IPS-20b (cell line): ENCODE data around the gene NRAS.

ENCODE experiments used
- H3K27ac ChIP-seq: one replicate; pipeline ENCODE4 v1.5.1; 2013; ENCODE audit warnings: low read length
- H3K27me3 ChIP-seq: 2 replicates; pipeline ENCODE4 v1.6.1; 2013; ENCODE audit warnings: mild to moderate bottlenecking, low read length, inconsistent platforms; ENCODE audit not compliant: insufficient read depth
- H3K36me3 ChIP-seq: 2 replicates; pipeline ENCODE4 v1.6.1; 2013; ENCODE audit warnings: low read depth, mild to moderate bottlenecking, inconsistent platforms, low read length, moderate library complexity; ENCODE audit not compliant: insufficient read depth
- H3K4me1 ChIP-seq: 2 replicates; pipeline ENCODE4 v1.6.1; 2013; ENCODE audit warnings: mild to moderate bottlenecking, control low read depth, inconsistent platforms, low read length, moderate library complexity; ENCODE audit not compliant: insufficient read depth
- H3K4me3 ChIP-seq: 2 replicates; pipeline ENCODE4 v1.5.1; 2013; ENCODE audit warnings: mild to moderate bottlenecking, low read length, inconsistent platforms
- H3K9ac ChIP-seq: 2 replicates; pipeline ENCODE4 v1.6.1; 2013; ENCODE audit warnings: low read depth, mild to moderate bottlenecking, inconsistent platforms, low read length, moderate library complexity
- H3K9me3 ChIP-seq: 2 replicates; pipeline ENCODE4 v1.6.1; 2013; ENCODE audit warnings: mild to moderate bottlenecking, low read depth, low read length, inconsistent platforms; ENCODE audit not compliant: insufficient read depth

Gene NRAS

DNA sequence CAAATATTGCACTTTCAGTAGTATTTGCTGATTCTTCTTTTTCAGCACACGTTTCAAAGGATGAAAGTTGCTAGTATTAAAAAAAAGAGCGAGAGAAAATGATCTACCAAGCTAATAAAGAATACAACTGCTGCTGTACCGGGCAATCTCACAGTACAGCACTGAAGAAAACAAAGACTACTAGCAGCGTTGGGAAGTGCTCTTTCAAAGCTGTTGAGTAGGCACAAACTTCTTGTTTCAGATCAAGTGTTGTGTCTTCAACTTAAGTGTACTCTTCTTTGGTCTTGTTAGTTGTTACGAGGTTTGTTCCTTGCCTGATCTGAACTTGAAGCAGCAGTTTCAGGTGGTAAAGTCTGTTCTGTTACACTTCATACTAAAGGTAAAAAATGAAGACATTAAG, 33.3 kb upstream of the NRAS start:
- Histone ChIP-seq H3K27me3 (no peaks in the 10 kb centered on the region), H3K4me3 (no peak overlapping the region), H3K9me3 (no peaks in the 10 kb centered on the region), H3K4me1 (peaks cover 5% of the 10 kb centered on the region; the same call in 1 of the 2 replicates), H3K36me3 (peaks cover 64% of the 10 kb centered on the region), H3K27ac (no peak overlapping the region), H3K9ac (no peak overlapping the region)

DNA sequence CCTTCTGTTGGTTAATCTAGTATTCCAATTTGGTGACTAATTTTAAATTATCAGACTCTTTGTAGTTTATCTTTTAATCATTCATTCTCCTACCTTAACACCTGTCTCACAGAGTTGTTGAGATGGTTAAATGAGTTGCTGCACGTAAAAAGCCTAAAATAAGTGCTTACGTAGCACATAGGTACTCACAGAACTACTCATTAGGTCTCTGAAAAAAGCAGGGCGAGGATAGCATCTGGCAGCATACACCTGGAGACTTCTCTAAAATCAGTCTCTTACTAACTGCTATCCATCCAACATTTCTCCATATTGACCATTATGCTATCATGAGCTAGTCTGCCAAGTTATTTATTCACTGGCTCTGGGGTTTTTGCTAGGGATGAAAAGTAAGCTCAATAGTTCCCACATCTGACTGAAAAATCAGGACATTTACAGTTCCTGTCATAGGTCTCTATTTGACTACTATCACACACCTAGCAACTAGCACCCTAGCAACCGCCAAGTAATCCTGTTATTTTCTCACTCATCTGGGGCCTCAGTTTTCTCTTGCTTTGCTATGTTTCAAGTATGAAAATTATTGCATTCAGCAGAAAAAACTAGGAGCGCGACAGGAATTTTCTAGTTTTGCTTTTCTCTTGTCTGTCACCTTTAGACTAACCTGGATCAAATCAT, 30.0 kb upstream of the NRAS start:
- H3K4me3 ChIP-seq = no peak overlapping the region
- no peaks in the 10 kb centered on the region for H3K27me3 ChIP-seq
- no peaks in the 10 kb centered on the region for H3K9me3 ChIP-seq
- peaks cover 96% of the 10 kb centered on the region for H3K36me3 ChIP-seq
- H3K9ac ChIP-seq = no peak overlapping the region
- no peaks in the 10 kb centered on the region for H3K4me1 ChIP-seq
- no peak overlapping the region for H3K27ac ChIP-seq

DNA sequence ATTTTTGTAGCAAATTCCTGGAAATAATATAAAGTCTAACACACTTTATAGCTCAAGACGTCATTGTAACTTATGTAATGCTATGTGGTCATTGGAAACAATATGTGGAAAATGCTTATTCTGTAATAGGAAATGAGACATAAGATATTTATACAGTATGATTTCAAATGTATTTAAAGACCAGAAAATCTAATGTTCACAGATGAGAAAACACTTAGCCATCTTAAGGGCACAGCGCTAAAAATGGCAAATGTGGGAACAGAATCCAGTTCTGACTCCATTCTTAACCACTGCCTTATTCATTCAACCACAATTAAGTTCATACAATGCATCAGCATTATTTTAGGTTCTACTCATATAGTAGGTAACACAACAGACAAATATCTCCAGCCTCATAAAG, 28.7 kb upstream of the NRAS start:
- Histone ChIP-seq H3K27ac (no peak overlapping the region), H3K4me1 (no peaks in the 10 kb centered on the region), H3K27me3 (no peaks in the 10 kb centered on the region), H3K9ac (no peak overlapping the region), H3K36me3 (peaks cover 99% of the 10 kb centered on the region), H3K9me3 (no peaks in the 10 kb centered on the region), H3K4me3 (no peak overlapping the region)

DNA sequence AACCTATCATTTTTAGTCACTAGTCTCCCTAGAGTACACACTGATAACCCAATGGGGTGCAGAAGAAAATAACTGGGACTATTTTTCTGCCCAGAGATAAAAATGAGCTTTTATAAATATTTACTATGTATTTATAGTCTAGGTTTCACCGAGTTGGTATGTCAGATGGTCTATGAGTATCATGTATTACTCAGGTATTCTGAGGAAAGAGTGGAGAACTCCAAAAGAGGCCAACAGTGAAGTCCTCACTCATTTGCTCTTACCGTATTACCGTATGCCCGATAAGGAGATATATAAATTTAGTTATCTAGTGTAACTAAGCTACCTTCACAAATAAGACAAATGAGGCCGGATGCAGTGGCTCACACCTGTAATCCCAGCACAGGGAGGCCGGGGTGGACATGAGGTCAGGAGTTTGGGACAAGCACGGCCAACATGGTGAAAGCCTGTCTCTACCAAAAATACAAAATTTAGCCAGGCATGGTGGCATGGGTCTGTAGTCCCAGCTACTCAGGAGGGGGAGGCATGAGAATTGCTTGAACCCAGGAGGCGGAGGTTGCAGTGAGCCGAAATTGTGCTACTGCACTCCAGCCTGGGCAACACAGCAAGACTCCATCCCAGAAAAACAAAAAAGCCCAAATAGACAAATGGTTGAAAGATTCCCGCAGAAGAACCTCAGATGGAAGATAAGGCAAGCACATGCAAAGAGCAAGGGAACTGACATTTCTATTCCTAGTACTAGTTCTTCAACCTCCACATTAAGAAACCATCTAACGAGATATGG, 25.6 kb upstream of the NRAS start:
- peaks cover 99% of the 10 kb centered on the region for H3K36me3 ChIP-seq
- no peak overlapping the region for H3K9ac ChIP-seq
- no peaks in the 10 kb centered on the region for H3K9me3 ChIP-seq
- H3K27me3 ChIP-seq = no peaks in the 10 kb centered on the region
- H3K4me1 ChIP-seq = no peaks in the 10 kb centered on the region
- H3K27ac ChIP-seq = no peak overlapping the region
- no peak overlapping the region for H3K4me3 ChIP-seq

DNA sequence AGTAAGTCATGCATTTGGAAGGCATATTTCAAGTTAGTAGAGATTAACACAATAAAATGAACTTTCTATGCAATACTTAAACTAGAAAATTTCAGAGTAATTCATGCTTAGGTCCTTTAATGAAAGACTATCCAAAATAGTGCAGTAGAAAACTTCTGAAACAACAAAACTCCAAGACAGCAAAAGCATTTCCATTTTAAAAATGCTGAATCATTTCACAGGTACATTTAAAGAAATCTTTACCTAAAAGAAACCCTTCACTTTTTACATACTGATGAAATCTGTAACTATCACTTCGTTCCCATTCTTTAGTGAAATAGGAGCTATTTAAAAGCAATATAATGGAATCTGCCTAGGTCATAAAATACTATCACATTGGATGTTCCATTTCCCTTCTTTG, 23.8 kb upstream of the NRAS start:
- H3K36me3 ChIP-seq = peaks cover 99% of the 10 kb centered on the region
- H3K4me1 ChIP-seq = no peaks in the 10 kb centered on the region
- no peak overlapping the region for H3K9ac ChIP-seq
- H3K4me3 ChIP-seq = no peak overlapping the region
- H3K27me3 ChIP-seq = no peaks in the 10 kb centered on the region
- no peak overlapping the region for H3K27ac ChIP-seq
- H3K9me3 ChIP-seq = no peaks in the 10 kb centered on the region

DNA sequence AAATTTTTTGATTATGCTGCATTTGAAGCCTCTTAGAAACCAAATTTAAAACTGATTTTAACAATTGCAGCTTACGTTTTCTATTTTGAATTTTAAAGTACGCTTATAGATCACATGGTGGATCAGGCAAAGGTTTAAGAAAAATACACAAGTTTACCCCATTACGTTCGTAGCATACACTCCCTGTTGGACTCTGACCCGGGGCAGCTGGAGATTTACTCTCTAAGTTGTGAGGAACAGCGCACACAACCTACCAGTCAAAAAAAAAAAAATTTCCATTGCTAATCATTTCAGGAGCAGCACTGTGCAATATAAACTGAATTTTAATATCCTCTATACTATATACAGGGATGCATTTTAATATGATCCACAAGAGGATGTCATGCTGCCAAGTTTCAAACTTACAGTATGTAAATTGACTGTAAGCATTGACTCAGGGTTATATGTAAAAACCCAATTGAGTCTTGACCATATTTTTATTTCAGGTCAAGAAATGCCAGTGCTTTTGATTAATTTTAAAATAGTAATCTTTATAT, 20.8 kb upstream of the NRAS start:
- Histone ChIP-seq H3K4me1 (no peaks in the 10 kb centered on the region), H3K27ac (no peak overlapping the region), H3K9ac (no peak overlapping the region), H3K9me3 (no peaks in the 10 kb centered on the region), H3K27me3 (no peaks in the 10 kb centered on the region), H3K4me3 (no peak overlapping the region), H3K36me3 (peaks cover 100% of the 10 kb centered on the region)

DNA sequence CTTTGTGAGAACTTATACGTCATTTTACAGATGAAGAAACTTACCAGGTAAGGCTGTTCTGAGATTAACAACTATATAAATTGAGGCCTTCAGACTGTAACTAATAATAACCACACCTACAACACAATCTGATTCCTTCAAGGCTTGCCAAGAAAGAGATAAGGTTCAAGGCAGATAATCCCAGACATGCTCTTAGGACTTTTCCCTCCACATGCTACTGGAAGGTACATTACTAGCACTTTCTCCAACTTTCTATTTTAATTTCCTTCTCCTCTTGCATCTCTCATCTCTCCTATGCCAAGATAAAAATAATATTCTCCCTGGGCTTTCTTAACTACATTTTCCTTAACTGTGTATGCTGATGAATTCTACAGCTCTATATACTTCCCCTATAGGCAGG, 18.9 kb upstream of the NRAS start:
- H3K36me3 ChIP-seq = peaks cover 100% of the 10 kb centered on the region
- no peak overlapping the region for H3K4me3 ChIP-seq
- H3K9ac ChIP-seq = no peak overlapping the region
- no peaks in the 10 kb centered on the region for H3K4me1 ChIP-seq
- no peaks in the 10 kb centered on the region for H3K9me3 ChIP-seq
- H3K27ac ChIP-seq = no peak overlapping the region
- H3K27me3 ChIP-seq = no peaks in the 10 kb centered on the region

DNA sequence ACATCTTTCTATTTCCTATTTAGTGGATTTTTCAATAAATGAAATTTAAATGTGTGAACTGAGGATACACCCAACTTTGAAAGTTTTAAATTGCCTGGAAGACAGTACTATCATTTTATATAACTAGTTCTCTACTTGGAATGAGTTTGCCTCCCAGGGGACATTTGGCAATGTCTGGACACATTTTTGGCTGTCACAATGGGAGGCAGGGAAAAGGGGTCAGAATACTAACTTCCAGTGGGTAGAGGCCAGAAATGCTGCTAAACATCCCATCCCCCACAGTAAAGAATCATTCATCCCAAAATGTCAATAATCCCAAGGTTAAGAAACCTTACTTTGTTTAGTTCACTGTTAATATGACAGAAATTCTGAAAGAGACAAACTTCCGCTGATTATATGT, 13.2 kb upstream of the NRAS start:
- H3K36me3 ChIP-seq = peaks cover 100% of the 10 kb centered on the region
- H3K27me3 ChIP-seq = no peaks in the 10 kb centered on the region
- no peak overlapping the region for H3K27ac ChIP-seq
- H3K4me1 ChIP-seq = no peaks in the 10 kb centered on the region
- no peak overlapping the region for H3K4me3 ChIP-seq
- no peak overlapping the region for H3K9ac ChIP-seq
- H3K9me3 ChIP-seq = no peaks in the 10 kb centered on the region

DNA sequence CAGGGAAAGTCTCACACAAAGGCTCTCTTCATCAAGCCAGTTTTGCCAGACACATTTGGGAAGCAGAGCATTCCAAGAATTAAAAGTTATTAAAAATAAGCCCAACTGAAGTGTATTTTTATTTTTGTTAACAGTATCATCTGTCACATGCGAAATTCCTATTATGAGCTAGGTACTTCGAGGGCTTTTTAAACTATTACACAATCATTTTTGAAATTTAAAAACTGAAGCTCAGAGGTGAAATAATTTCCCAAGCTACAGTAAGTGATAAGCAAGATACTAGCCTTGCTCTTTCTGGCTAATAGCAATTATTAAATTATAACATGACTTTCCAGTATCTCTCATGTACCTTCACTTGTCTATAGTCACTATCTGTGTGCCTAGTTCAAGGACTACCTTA, 12.0 kb upstream of the NRAS start:
- Histone ChIP-seq H3K9me3 (no peaks in the 10 kb centered on the region), H3K4me3 (no peak overlapping the region), H3K4me1 (no peaks in the 10 kb centered on the region), H3K36me3 (peaks cover 100% of the 10 kb centered on the region), H3K9ac (no peak overlapping the region), H3K27me3 (no peaks in the 10 kb centered on the region), H3K27ac (no peak overlapping the region)

DNA sequence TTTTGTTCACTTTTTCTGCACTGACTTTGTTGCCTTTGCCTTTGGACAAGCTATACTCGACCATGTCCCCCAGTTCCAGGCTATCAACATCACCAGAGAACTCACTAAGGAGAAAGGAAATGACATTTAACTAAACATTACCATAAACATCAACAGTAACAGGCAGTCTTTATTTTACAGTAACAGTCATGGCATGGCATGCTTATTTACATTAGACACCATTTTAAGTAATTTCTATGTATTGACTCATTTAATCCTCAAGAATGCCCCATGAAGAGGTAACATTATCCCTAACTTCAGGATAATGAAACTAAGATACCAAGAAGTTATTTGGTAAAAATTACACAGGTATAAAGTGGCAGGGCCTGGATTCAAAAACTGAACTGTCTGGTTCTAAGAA, 8.7 kb upstream of the NRAS start:
- Histone ChIP-seq H3K4me3 (no peak overlapping the region), H3K9me3 (no peaks in the 10 kb centered on the region), H3K36me3 (peaks cover 99% of the 10 kb centered on the region), H3K27ac (no peak overlapping the region), H3K27me3 (no peaks in the 10 kb centered on the region), H3K9ac (no peak overlapping the region), H3K4me1 (no peaks in the 10 kb centered on the region)

DNA sequence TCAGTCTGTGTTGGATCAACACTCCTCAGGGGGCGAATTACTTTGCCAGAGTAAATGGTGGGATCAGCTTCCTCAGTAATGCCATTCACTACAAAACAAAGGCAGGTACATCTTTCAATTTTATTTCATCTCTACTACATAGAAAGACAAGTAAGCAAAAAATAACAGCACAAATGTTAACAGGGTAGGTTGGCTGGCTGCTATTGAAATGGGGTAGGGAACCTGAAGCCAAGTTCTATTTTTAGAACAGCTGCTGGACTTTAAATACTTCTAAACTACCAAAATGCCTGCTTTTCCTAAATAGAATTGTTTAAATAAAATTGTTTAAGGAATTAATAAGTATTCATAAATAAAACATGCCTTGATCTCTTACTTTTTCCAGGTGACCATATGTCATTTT, 7.3 kb upstream of the NRAS start:
- H3K4me1 ChIP-seq = no peaks in the 10 kb centered on the region
- H3K9me3 ChIP-seq = no peaks in the 10 kb centered on the region
- H3K36me3 ChIP-seq = peaks cover 99% of the 10 kb centered on the region
- no peaks in the 10 kb centered on the region for H3K27me3 ChIP-seq
- no peak overlapping the region for H3K4me3 ChIP-seq
- no peak overlapping the region for H3K27ac ChIP-seq
- H3K9ac ChIP-seq = no peak overlapping the region

DNA sequence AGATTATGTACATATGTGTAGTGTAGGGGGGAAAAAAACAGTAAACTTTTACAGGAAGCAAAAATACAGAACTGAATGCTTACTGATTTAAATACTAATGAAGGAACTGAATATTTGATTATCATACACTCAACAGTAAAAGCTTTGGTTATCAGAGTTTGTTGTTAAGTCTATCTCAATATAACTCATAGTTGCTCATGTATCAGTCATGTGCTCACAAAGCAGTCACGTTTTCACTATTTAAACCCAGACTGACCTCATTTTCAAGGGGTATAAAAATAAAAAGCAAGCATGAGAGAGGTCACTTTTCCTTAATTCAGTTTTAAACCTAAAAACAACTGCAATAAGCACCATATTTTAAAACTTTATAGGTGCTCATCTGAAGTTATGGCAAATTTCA, 6.9 kb upstream of the NRAS start:
- Histone ChIP-seq H3K9ac (no peak overlapping the region), H3K27me3 (no peaks in the 10 kb centered on the region), H3K9me3 (no peaks in the 10 kb centered on the region), H3K27ac (no peak overlapping the region), H3K4me1 (no peaks in the 10 kb centered on the region), H3K4me3 (no peak overlapping the region), H3K36me3 (peaks cover 99% of the 10 kb centered on the region)
